NCI-H526 treated with DMSO at 0.1 percent for 48 hours (cell line): Measurements from ENCODE around the gene GPC3.
"Not testable (repeated sequence)": the region's sequence is repeated elsewhere in the genome, so short reads cannot be mapped to it uniquely, and the experiment has no call there.

Source experiments
- DNase-seq: peaks from one replicate; lab custom pipeline; 2025; lab: John Stamatoyannopoulos, UW

GPC3 gene

DNA sequence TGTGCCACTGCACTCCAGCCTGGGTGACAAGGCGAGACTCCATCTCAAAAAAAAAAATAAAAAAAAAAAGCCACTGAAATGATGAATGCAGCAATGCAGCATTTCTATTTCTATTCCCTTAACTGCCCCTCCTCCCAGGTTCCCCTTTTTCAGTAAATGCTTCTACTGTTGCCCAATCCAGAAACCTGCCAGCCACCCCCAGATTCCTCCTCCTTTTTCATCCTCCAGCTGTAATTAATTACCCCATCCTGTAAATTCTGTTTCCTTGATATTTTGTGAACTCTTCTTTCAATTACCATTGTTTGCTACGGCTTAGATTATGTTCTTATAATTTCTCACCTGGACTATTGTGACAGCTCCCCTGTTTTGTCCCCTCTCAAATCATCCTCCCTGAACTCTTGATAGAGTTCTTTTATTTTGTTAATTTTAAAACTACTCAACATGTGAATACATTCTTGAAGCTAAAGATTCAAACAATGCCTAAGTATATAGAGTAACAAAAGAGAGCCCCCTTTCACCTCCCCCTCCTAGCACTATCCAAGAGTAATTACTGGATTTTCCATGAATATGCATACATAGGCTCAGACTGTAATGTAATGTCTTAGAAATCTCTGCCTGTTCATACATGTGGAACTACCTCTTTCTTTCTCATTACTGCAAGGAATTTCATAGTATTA lies 429.5 kb downstream of the GPC3 start:
- no peak for DNase-seq

DNA sequence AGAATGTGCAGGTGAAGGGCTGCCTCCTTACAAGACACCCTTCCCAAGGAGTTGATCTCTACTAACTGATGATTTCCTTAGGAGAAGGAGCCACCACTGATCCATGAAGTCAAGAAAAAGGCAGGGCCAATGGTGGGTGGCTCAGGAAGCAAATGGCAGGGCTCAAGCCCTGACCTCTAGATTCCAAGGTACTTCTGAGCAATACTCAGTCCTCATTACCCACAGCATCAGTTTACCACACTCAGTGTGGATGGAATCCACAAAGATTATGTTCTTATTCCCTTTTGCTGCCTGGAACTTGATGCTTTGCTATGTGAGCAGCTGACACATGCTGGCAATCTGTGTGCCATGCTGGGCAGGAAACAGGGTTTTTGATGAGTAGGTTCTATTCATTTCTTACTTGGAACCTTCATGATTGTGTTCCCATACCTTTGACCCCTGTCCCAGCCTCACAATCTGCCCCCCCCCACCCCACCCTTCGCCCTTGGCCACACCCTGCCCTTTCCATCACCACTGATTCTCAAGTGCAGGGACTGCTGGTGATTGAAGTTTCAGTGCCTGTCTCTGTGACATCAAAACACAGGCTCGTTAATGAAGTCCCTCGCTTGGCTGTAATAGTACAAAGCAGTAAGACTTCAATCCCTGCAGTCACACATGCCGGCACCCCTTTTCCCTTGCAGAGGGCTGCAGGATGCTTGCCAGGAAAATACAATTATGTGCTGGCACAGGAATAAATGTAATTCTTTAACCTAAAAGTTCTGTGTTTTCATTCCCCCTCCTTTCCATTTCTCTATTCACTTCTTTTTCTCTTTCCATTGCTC lies 434.5 kb downstream of the GPC3 start:
- DNase-seq, result no peak

DNA sequence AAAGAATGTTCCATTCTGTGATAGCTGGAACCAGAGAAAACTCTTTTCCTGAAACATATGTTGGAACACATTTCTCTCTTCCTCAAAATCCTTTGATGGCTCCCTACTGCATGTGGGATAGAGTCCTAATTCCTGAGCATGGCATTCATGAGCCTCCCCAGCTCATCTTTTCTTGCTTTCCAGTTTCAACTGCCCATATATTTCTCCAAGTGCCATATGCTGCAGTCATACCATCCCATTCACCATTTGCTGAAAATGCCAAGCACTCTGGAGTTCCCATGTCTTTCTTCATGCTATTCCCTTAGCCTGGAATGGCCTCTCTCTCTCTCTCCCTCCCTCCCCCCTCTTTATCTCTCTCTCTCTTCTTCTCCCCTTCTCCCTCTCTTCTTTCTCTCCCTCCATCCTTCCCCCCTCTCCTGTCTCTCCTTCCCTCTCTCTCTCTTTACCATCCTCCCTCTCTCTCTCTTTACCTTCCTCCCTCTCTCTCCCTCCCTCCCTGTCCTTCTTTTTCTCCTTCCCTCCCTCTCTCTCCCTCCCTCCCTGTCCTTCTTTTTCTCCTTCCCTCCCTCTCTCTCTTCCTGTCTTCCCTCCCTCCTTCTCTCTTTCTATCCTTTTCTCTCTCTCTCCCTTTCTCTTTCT lies 436.0 kb downstream of the GPC3 start:
- DNase-seq, result no peak

DNA sequence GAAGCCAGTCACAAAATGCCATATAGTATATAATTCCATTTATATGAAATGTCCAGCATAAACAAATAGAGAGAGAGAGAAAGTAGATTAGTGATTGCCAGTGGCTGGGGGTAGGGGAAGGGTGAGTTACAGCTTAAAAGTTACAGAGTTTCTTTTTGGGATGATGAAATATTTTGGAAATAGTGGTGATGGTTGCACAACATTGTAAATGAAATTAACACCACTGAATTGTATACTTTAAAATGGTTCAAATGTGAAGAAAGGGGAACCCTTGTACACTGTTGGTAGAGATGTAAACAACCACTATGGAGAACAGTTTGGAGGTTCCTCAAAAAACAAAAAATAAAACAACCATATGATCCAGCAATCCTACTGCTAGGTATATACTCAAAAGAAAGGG lies 439.0 kb downstream of the GPC3 start:
- DNase-seq, result no peak

DNA sequence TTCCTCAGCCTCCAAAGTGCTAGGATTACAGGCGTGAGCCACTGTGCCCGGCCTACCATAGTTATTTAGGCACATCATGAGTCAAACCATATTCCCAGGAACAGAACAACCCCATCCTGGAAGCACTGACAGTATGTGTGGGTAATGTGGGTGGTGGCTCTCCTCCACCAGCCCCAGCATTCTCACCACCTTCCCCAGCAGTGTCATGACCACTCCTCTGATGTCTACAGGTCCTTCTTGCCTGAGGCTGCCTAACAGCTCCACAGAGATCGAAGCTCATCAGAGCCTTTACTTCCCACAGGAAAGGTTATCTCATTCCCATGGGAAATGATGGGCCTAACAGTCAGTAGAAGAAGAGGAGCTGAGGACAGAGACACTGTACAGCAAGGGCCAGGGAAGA lies 440.6 kb downstream of the GPC3 start:
- DNase-seq, result no peak

DNA sequence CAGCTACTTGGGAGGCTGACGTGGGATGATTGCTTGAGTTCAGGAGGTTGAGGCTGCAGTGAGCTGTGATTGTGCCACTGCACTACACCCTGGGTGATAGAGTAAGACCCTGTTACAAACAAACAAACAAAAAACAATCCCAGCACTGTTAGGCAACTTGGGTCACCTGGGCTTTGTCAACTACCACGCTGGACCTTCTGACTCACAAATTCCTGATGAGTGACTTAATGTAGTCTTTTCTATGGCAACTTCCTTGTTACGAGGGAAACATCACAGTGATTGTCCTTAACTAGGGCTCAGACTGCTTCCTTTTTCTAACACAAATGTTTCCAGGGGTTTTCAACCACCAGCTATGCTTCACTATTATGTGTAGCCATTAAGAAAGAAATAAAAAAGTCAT lies 441.3 kb downstream of the GPC3 start:
- DNase-seq, result no peak

DNA sequence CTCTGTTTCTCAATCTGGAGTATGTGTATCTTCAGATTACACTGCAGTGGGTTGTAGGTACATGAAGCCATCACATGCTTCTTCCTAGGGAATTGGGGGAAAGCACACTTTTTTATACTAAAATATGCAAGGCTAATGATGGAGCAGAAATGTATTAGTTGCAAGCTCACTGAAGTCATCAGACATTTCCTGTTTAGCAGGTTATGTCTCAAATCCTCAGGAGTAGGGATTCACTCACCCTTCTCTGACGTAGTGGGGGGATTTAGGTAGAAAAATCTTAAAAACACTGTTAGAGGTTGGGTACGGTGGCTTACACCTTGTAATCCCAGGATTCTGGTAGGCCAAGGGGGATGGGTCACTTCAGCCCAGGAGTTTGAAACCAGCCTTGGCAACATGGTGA lies 441.7 kb downstream of the GPC3 start:
- no peak for DNase-seq

DNA sequence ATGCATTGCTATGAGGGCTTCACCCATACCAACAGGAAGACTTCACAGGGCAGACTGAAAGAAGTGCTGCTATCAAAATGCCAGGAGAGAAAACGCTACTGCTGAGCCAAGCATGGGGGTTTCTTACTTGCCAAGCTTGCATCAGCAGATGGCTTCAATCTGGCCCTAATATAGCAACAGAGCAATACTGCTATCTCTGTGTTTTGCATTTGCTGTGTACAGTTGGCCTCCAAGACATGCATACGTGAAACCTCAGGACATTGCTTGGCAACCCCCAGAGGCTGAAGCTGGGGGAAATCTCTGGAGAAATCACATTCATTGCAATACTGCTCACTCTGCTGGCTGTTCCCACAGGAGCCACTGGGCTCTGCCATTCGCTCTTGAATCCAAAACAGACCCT lies 442.9 kb downstream of the GPC3 start:
- no peak for DNase-seq

DNA sequence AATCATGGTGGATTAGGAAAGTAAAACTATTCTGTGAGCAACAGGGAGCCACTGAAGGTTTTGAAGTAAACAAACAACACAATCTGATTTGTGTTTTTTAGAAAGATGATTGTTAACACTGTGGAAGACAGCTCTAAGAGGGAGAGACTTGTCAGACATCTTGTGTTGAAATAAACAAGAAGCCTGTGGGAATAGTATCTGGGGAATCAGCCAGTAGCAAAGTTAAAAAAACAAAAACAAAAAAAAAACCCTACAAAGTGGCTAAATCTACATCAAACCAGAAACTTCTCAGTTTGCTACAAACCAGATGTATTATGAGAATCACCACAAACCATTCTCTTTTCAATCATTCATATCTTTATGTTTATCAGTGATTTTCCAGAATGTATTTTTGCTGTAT lies 444.4 kb downstream of the GPC3 start:
- no peak for DNase-seq

DNA sequence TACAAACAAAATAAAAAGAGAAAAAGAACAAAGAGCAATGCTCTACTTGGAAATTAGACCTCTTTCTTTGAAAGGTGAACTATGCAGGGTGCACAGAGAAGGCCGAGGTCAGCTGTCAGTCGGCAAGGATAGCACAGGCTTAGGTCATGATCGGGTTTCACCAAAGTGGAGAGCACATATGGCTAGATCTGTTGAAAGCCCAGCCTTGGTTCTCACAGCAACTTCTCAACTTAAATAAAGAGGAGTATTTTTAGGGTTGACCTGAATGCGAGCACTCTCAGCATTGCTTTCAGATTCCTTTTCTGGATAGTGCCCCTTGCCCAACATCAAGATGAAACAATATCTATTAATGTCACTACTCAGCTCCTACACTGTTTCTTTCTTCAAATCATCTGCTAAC lies 447.2 kb downstream of the GPC3 start:
- no peak for DNase-seq

DNA sequence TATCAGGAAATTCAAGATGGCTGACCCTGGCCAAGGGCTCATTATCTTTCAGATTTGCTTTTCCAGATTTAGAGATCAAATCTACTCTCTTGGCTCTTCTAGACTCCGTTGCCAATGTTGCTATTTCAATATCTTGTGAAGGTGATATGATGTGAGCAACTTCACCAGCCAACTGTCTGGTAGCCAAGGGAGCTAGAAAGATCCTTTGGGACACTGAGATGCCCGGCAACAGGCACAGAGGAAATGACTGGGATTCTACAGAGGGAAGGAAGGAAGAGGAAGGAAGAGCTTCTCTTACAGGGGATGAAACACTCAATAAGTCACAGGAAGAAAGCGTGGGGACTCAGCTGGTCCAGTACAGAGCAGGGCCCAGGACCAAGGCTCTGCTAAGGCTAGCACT lies 448.3 kb downstream of the GPC3 start:
- DNase-seq, result no peak

DNA sequence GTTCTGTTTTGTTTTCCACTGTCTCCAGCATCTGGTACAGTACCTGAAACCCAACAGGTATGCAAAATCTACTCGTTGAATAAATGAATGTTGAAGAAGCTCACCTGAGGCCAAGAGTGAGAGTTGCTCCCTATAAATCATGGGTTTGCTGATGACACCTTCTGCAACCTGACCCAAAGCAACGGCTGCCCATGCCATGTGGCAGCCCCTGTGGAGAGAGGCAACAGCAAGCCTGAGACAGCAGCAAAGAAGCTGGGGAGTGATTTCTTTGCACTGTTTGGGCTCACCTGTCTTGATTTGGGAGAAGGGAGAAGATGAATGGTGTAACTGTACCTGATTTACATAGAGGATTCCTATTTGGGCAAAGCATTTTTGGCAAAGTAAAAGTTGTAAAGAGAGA lies 450.3 kb downstream of the GPC3 start:
- DNase-seq, result no peak

DNA sequence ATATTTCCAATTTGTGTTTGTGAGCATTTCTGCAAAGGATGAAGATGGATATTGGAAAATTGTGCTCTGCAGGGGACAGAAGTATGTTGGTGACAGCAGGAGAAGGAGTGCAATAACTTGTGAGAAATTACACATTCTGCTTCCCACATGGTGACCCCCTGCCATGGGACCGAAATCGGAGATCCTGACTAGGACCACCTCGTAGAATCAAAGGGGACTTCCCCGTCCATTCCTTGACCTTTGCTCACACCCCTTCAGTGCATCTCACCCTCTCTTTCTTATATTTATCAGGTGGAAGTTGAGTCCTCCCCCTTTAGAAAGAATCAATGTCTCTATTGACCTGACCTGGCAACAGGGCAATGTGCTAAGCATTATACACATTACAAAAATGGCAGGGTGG lies 451.2 kb downstream of the GPC3 start:
- DNase-seq, result no peak

DNA sequence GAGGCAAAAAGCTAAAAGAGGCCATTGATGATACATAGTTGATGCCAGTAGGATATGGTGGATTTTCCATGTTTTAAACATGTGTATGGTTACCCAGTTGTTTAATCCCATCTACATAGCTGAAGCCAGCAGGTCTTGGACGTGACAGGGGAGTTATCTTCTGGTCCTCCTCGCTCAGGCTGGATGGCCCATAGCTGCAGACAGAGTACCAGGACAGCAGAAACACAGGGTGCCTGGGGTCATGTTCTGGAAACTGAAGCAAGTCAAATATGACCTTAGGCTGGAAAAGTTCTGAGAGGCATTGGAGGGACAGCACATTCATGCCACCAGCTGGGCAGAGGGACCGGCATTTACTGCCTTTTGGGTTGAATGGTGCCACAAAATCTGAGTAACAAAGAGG lies 452.1 kb downstream of the GPC3 start:
- no peak for DNase-seq

DNA sequence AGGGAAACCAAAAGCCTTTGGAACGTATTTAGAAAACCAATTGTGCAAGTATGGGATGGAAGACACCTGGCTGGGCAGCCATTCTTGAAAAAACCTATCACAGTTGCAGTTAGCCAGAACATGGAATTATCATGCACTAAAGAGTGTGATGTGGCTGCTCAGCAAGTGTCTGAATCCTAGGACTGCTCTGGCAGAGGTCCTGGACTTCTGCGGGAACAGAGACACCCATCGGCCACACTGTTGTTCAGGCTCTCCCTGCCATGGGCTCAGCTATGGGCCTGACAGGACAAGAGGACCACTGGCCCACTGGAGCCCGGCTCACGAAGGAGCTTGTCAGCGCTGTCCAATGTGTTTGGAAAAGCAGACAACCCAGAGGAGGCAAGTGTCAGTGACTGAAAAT lies 454.4 kb downstream of the GPC3 start:
- DNase-seq, result no peak

DNA sequence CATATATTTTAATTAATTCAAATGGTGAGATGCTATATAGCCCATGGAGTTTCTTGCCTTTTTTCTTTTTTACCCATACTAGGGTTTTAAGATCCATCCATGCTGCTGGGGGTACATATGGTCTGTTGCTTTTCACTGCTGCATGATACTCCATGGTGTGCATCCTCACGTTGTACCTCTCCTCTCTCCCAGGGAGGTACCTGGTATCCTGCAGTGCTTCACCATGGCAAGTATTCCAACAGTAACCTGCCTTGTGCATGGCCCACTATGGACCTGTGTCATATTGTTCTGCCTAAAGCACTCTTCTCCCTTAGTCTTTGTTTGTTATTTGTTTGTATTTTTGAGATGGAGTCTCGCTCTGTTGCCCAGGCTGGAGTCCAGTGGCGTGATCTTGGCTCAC lies 455.8 kb downstream of the GPC3 start:
- no peak for DNase-seq

DNA sequence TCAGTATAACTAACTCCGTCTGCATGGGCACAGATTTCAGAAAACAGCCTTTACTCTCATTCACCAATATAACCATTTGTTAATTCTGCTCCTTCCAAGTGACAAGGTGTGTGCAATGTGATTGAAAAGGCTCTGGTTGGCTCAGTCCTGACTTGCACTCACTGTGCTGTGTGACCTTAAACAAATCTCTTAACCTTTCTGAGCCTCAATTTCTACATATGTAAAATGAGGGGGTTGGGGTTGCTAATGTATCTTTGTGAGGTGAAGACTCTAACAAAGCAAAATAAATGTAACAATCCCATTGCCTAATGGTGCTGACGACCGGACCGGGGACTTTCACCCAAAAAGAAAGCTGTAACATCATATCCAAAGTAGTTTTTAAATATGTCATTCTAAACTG lies 457.6 kb downstream of the GPC3 start:
- DNase-seq, result no peak

DNA sequence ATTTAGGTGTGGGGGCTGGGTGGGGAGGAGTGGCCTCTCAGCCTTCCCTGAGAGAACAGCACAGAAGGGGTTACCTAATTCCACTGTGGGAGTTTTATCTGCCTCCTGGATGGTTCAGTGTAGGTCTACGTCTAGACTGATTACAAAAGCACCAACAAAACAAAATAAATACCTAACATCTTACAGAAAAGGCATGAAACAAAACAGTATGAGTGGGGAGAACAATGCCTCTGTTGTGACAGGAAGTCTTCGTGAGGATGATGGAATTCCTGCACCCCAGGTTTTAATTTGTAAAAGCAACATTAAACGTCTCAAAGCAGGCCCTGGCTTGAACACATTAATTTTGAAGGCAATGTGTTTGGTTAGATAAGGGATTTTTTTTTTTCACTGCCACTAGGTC lies 458.0 kb downstream of the GPC3 start:
- DNase-seq, result no peak

DNA sequence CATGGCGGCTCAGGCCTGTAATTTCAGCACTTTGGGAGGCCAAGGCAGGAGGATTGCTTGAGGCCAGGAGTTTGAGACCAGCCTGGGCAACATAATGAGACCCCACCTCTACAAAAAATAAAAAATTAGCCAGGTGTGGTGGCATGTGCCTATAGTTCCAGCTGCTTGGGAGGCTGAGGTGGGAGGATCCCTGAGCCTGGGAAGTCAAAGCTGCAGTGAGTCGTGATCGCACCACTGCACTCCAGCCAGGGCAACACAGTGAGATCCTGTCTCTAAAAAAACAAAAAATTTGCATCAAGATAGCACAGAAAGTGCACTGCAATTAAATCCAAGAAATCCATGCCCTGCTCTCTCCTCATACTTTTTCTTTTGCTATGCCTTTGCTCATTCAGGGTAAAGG lies 458.6 kb downstream of the GPC3 start:
- DNase-seq, result not testable (repeated sequence)

DNA sequence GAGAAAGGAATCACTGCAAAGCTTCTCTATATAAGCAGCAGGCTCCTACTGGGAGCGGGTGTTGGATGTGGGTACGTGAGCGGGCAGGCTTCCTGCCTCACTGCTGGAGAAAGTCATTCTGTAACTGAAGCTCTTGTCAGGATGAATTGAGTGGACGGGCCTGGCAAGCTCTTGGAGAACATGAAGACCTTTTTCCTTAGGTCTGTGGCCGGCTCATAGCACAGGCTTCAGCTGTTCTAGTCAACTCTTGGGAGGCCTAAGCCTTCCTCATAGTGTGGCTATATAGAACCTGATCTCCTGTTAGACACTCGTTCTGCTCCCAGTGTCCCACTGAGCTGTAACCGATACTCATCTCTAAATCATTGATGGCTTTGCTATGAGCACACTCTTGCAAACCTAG lies 461.9 kb downstream of the GPC3 start:
- DNase-seq, result no peak

DNA sequence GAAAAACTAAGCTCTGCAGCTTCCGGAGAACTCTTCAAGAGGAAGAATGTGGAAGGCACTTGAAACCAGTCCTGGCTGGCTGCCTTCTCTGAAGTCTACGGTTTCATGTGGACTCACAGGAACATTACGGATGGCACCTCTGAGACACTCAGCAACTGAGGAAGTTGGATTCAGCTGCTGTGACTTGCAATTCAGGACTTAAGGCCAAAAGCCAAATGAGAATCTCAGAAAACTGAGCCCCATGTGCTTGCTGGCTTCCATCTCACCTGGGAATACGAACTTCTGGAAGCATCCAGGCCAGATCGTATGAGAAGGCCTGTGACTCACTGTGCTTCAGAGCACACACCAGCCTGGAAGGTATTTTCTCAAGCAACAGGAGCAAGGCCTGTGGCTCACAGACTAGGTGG lies 462.3 kb downstream of the GPC3 start:
- DNase-seq, result no peak

DNA sequence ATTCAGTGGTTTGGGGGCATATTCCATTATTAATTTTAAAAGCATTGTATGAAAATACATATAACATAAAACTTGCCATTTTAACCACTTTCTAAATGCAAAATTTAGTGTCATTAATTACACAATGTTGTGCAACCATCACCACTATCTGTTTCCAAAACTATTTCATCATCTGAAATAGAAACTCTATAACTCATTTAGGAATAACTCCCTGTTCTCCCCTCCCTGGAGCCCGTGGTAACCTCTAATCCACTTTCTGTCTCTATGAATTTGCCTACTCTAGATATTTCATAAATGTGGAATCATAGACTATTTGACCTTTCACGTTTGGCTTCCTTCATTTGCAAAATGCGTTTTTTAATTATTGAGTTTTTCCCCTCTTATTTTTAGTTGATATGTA lies 468.7 kb downstream of the GPC3 start:
- no peak for DNase-seq

DNA sequence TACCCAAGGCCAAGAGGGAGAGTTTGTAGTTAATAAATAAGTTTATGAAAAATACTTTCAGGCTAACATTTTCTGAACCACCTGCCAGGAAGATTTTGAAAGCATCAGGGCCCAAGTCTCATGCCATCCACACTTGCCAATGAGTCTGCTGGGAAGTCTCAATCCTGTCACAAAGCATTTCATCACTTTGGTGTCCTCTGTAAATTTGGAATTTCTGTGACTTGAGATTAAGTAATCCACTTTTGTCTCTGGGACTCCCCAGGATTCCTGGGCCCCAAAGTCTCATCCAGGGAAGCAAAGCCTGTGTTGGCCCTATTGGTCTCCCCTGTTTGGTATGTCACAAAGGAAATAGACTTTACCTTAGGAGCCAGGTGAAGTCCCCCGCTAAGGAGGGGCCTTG lies 470.9 kb downstream of the GPC3 start:
- DNase-seq, result no peak
